ENCODE measurements around the gene PPP6R2.
A peak's percentile ranks its signal among the peaks of the same experiment; 100 is the strongest.

Gene PPP6R2

DNA sequence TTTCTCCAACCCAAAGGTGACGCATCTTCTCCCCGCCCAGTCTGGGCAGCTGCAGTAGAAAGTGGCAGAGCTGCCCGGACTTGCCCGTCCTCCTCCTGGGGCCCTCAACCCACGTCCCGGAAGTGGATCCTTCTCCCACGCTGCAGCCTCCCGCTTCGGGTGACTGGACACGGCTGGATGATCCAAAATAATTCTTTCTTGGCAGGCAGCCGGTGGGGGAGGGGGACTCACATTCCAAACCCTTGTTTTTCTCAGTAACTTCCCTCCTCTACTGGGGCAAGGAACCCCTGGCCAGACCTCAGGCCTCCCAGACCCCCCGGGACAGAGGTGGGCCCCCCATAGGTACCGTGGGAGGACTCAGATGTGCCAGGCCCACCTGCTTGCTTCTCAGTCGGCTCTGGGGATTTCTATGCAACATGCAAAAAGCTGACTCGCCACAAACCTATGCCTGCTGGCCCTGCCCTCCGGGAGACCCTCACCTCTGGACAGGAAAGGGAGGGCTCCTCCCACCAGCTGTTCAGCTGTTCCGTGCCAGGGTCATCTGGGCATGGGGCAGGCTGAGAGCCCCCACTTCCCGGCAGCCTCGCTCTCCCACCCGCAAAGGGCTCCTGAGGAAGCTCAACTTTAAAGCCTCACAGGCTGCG is 37.1 kb upstream of the PPP6R2 start:
- no peak for ATAC-seq

DNA sequence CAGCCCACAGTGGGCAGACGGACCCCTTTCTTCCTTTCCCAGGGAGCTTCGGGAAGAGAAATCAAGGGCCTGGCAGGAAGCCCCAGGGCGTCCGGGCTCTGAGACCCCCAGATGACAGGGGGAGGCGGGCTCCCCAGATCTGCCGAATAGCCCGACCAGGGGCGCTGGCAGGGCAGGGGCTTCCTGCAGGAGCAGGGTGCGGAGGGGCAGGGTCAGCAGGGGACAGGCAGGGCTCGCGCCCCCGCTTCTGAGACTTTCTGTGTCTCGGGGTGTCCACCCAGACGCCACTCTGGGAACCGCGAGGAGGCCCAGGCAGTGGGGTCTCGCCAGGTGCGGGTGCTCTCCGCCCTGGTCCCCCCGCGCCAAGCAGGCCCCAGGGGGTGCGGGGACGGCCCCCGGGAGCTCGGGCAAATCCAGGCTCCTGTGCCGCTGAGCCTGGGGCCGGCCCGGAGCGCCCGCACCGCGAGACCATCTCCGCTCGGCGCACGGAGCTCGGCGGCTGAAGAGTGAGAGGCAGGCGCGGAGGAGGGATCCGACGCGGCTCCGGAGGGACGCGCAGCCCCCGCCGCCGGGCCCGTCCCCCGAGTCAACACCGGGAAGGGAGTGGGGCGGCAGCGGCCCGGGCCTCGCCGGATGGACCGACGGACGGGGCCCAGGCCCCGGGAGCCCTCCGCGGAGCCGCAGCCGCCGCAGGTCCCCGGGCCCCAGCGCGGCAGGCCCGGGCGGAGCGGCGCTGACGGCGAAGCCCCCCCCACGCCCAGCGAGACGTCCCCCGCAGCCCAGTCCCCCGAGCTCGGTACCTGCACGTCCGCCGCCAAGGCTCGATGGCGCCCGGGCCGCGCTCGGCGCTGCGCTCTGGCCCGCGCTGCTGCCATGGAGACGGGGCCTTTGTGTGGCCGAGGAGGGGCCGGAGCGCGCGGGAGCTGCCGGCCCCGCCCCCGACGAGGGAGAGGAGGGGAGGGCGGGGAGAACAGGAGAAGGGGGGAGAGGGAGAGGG is 36.1 kb upstream of the PPP6R2 start, which contains the start of gene PLXNB2:
TSS of gene PLXNB2 (minus strand) at position 894 of the 997 bp plus-strand sequence. CDS start 17,062 bp downstream, outside the sequence.
- peak; percentile 19 to 21 for ATAC-seq

DNA sequence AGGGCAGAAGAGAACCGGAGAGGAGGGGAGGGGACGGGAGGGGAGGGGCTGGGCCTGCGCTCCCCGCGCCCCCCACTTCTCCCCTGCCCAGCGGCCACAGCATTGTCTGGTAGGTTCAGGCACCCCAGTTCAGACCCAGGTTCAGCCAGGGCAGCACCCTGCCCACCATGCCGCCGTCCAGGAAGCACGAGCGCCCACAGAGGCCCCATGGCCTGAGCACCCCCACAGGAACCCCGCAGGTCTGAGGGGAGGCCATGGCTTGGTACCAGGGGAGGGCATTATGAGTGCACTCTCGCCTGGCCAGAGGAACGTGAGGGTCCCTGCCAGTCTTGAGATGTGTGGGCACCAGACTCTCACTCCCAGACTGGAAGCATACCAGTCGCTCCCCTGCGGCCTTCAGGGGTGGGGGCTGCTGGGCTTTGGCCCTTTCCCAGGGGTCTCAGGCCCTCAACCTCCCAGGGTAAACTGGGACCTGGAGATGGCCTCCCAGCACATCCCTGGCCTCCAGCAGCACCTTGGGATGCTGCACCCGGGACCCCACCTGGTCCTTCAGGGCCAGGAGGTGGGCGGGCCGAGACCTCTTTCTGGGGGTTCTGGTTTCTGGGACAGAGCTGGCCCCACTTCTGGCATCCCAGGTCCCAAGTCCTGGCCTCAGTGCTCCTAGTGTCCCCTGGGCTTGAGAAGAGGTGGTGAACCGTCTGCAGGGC is 35.1 kb upstream of the PPP6R2 start:
- ATAC-seq: no peak

DNA sequence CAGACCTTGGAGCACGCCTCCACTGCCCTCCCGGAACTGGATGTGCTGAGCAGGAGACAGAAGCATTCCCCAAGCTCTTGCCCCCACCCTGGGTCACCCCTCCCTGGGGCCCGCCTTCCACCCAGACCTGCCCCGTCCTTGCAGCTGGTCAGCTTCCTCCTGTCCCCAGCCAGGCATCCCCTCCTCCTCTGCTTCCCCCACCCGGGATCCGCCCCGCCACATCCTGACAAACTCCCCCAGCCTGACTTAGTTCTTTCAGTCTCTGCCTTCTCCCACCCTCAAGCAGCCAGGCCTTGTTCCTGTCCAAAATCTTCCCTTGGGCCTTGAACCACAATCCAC is 34.6 kb upstream of the PPP6R2 start:
- no peak for ATAC-seq

DNA sequence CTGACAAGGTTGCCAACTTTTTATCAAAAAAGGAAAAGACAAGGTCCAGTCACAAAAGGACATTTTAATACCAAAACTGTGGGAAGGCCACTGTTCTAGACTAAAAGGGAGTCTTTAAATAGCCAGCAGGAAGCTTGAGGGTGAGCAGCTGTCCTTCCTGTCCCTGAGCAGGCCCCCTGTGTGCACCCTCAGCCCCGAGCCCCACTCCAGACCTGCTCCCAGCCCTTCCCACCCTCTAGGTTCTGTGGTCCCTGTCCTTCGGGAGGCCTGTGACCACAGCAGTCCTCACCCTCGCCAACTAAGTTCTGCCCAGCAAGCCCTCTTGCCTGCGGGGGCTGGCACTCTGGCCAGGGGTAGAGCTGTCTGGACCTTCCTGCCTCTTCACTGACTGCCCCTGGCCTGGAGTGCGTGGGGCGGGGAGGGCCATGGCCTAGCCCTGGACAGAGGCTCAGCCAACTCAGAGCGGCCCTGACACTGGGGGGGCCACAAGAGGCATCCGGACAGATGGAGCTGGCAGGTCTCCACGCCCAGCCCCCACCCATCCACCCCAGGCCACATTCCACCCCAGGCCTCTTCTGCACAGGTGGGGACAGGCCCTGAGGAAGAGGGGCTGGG is 34.0 kb upstream of the PPP6R2 start:
- ATAC-seq: no peak

DNA sequence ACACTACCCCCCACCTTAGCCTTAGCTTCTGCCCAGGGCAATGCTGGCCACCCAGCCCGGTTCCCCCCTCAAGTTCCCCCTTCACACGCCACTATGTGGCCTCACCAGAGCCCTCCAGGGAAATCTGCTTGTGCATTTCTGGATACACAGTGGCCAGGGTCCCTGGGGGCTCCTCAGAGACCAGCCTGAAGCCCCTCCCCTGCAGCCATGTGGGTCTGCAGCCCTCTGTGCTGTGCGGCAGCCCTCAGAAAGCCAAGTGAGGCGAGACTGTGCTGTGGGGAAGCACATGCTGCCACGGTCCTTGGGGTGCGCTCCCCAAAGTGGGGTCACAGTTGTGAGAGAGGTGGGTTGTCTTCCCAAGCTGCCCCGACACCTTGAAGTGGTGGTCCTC is 33.5 kb upstream of the PPP6R2 start:
- no peak for ATAC-seq

DNA sequence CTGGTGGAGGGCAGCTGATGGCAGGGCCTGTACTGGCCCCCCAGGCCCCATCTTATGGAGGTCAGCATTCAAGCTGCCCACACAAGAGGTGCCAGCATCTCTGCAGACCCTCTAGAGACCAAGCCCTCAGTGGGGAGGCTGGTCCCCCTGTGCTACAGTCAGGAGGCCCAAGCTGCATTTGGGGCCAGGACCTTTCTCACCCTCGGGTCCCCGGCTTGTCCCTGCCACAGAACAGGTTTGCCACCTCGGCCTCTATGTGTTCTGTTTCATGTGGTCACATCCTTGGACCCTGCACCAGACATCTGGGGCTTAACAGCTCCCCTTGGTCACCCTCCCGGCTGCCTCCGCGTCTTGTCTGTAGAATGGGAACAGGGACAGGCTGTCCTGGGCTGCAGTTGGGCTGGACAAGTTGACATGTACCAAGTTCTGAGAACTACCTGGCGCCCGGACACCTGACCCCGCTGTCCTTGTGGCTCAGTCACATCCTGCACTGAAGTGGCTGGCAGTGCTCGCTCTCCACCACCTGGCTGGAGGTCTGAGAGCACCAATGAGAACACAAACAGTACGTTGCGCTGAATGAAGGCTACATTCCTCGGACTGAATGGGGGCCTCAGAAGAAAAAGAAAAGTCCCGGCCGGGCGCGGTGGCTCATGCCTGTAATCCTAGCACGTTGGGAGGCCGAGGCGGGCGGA is 33.0 kb upstream of the PPP6R2 start:
- ATAC-seq: no peak

DNA sequence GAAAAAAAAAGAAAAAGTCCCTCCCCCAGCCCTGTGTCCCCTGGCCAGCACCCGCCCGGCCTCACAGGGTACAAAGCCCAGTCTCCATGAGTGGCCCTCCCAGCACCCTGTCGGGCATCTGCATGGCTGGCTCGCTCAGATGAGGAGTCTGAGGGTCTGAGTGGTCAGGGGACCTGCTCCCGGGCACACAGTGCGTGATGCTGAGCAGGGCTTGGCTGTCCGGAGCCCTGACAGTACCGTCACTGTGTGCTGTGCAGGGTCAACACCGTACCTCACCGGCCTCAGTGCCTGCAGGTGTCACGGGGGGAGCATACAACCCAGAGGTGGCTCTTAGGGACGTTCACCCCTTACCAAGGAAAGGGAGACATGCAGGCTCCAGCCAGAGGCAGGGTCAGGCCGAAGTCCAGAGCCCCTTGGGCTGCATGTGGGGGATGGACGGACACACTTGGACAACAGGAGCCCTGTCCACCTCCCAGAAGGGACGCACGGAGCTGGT is 32.1 kb upstream of the PPP6R2 start:
- no peak for ATAC-seq

DNA sequence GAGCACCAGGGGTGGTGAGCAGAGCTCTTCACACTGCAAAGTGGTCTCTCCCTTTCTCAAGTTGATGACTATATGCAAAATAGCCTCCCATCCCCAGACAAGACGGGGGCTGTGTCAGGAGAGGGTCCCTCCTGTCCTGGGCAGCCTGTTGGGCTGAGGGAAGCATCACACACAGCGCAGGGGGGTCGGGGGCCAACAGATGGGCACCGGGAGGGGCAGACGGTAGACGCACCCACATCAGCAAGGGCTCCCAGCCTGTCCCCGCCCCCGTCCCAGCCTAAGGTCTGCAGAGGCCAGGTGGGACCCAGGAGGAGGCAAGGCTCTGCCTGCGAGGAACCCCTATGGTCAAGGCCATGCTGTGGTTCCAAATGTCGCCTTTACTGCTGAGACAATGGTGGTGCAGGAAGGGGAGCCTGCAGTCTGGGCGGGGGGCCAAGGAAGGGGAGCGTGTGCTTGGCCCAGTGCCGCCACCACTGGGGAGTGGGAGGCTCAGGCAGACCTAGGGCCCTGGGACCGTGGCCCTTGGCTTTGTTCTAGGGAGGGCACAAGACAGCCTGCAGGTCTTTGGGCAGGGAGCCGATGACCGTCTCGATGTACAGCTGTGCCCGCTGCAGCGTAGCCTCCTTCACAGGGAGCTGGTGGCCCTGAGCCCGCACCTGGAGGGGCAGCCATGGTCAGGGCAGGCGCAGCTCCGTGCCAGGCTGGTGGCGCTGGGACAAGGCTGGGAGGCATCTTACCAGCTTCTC is 31.3 kb upstream of the PPP6R2 start:
- ATAC-seq: no peak

DNA sequence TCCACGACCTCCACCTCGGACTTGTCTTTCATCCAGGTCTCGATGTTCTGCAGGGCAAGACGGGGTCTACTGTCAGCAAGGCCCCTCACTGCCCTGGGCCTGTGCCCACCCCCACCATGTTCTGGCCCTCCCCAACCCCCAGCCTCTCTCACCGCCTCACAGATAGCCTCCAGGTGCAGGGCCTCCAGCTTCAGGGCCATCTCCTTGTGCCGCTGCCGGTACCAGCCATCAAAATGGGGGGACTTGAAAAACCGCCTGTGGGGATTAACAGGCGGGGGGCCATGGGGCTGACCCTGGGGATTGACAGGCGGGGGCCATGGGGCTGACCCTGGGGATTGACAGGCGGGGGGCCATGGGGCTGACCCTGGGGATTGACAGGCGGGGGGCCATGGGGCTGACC is 30.8 kb upstream of the PPP6R2 start:
- ATAC-seq: no peak

DNA sequence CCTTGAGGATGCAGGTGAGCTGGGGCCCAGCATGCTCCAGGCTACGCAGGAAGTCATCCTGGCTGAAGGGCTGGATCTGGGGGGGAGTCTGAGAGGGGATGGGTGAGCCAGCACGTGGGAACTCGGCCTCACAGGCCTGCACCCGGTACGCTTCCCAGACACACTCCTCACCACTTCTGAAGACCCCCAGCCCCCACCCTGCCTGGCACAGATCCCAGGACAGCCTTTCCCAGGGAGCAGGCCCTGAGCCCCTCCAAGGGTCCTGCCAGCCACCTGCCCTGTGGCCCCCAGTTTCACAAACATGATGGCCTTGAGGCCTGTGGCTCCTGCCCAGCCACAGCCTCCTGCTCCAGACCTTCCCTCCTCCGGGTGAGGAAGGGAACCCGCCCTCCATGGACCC is 30.1 kb upstream of the PPP6R2 start:
- no peak for ATAC-seq

DNA sequence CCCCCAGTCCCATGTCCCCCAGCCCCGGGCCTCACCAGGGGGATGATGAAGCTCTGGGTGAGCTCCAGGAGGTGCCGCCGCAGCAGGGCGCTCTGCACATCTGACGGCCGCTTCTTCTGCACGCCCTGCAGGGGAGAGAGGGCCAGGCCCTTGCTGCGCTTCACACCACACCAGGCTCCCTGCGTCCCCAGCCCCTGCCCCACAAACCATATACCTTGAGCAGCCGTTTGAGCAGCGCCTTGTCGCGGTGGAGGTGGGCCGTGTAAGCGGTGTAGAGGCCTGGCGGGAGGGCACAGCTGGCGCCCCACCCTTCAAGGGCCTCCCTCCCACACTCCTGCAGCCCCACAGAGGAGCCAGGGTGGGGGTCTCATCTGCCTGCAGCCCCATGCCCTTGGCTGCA is 29.5 kb upstream of the PPP6R2 start:
- no peak for ATAC-seq

DNA sequence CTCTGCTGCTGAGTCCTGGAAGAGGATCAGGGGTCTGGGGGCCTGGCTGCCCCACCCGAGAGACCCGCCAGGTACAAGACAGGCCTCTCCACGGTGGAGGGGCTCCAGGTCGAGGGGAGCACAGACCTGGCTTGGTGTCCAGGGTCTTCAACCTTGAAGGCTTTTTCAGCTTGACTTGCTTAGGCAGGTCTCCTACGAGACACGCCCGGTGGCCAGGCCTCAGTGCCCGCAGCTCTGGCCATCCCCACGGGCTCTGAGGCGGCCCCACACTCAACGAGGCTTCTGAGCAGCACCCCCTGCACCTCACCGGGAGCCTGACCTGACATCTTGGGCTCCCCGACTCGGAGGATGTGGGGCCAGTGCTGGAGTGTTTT is 29.1 kb upstream of the PPP6R2 start:
- no peak for ATAC-seq

DNA sequence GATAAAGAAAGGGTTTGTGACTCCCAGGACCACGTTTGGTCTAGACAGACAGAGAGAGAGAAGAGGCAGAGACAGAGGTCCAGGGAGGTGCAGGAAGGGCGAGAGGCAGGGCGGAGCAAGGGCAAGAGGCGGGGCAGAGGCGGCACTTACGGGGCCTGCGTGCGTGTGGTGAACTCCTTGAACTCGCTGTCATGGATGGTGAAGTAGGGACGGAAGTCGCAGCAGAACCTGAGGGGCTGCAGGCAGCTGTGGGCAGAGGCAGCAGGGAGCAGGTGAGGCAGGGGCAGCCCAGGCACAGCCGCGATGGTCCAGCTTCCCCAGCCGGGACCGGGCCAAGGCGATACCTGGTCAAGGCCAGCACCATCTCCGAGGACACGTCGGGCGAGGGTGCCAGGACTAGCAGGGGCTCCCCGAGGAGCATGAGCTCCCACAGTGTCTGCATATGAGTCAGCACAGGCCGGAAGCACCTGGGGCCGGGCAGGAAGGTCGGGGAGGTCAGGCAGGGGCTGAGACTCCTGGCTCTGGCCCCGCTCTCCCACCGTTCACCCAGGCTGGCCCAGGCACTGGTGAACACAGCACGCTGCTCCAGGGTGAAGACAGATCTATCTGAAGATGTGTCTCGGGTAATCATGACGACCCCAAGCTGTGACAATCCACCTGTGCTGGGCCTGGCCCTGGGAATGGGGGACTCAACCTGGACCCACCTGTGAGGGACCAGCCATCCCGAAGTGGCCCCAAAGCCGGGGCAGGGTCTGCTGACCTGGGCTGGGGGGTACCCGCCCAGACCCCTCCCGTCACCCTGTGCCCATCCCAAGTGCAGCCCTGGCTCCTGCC is 28.5 kb upstream of the PPP6R2 start:
- peak; percentile 95 to 97 for ATAC-seq

DNA sequence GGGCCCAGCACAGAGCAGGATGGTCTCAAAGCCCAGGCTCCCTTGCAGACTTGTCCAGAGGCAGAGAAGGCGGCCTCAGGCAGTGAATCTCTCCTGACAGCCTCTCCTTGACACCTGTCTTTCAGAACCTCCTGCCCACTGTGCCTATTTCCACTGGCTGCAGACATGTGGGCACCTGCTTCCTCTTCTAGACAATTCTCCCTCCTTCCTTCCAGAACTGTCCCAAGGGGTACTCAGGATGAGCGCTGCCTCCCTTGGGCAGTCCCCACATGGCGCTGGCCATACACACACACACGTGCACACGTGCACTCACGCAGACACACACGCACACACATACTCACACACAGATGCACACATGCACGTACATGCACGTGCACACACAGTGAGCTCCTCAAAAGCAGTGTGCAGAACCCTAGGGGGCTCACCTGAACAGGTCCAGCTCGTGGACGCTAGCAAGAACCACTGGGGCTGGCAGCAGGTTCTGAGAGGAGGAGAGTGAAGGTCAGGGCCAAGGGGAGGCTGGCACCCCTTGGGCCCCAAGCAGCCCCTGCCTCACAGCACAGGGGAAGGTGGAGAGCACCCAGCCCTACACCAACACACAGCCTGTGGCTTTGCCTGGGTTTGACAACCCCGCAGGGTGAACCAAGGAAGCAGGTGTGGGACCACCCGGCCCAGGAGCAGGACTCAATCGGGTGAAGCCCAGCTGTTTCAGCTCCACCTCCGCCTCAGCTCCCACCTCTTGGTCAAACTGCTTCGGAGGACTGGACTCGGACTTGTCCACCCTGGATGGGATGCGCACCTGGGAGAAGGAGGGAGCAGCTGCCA is 27.6 kb upstream of the PPP6R2 start:
- no peak for ATAC-seq

DNA sequence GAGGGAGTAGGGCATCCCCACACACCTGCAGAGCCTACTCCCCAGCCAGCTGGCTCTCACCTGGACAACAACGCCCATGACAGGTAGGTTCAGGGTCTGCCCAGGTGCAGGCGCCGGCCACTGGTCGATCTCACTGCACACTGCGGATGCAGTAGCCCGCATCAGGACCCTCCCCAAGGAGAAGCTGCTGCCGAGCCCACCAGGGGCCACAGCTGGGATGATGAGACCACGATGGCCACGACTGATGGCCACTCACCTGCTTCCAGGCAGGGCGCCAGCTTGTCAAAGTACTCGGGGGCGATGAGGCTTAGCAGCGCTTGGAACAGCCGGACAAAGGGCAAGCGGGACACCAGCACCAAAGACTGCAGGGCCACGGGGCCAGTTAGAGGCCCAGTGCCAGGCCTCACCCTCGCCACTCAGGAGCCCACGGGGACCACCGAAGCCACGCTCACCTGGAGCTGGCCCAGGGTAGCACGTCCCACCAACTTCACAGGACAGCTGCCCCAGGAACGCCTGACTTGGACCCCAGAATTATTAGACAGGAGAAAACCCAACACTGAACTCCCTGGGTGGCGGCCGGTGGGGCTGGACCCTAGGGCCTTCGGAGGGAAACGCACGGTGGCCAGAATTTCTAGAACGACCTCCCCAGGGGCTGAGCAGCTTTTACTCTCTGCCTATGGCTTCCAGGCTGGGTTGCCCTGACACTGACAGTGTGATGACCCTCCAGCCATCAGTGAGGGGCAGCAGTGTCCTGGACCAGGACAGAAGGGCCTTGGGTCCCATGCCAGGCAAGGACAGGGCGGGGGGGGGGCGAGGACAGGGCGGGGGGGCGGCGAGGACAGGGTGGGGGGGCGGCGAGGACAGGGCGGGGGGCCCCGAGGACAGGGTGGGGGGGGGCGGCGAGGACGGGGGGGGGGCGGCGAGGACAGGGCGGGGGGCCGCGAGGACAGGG is 26.7 kb upstream of the PPP6R2 start:
- ATAC-seq: no peak

DNA sequence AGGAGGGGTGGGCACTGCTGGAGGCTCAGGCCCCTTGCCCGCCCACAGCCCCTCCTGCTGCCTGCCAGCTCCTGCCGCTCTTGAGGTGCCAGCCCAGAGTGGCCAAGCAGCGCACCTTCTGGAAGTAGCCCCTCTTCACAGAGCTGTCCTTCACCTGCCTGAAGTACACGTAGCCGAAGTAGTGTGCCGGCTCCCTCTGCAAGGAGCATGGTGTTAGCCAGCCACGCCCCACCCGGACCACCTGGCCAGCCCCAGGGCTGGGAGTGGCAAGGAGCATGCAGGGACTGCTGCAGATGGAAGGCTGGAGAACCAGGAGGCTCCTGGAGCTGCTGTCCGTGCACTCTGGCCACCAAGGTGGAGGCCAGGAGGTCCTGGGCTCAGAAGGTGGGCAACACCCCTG is 25.9 kb upstream of the PPP6R2 start:
- ATAC-seq: no peak

DNA sequence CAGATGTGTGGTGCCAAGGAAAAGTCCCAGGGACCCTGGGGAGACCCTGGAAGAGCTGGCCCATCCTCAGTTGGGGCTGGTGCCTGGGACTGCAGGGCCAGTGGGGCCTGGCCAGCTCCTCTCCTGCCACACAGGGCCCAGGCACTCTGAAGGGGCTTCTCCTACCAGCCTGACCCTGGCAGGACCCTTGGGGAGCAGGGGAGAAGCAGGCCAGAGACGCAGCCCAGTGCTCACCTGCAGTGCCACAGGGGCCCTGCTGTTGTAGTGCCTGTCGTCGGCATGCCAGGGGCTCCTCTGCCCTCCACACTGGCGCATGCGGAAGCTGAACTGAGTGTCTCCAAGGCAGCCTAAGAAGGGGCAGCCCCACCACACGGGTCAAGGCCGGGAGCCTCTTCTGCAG is 25.5 kb upstream of the PPP6R2 start:
- no peak for ATAC-seq

DNA sequence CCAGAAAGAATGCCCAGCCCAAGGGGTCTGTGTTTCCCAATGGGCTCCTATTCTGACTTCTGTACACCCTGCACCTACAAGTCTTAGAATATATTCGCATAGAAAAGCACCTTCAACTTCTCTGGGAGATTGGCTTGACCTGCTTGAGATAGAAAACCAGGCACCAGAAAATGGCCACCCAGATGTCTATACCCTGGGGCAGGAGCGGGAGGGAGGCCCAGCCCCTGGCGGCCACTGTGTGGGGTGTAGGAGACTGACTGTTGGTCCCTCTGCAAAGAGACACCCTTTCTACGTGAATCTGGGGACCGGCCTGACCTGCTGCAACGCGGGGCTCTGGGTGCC is 24.8 kb upstream of the PPP6R2 start:
- no peak for ATAC-seq

All from activated CD4-positive, CD25-positive, alpha-beta regulatory T cell treated with anti-CD3 and anti-CD28 coated beads, Interleukin-2, amount 50 U/mL, for 24 hours (primary cell).